Thyroid gland (tissue), 4 donors: Measurements from ENCODE around the gene C16orf86. TPM values are rescaled to one million over a fixed set of nuclear protein-coding genes. Genes with fewer than 3 reads are reported as not detected.

Source experiments
- DNase-seq, 2 donors: peaks; one replicate each; pipeline ENCODE4 v3.0.0-alpha.2; 2019
- H3K27ac ChIP-seq, 3 donors: fragments of 200-600 bp; sonication (generic); 1 replicate in 2 of 3; 2 replicates in 1 of 3; pipeline ENCODE4 v1.5.1; 2016 to 2019; ENCODE audit warnings: mild to moderate bottlenecking in 1 of 3, moderate library complexity in 1 of 3
- H3K27me3 ChIP-seq: fragments of 200-600 bp; sonication (generic); one replicate; pipeline ENCODE4 v1.5.1; 2019
- H3K36me3 ChIP-seq, 2 donors: fragments of 200-600 bp; sonication (generic); one replicate each; pipeline ENCODE4 v1.5.1; 2016 to 2019
- H3K4me1 ChIP-seq, 2 donors: fragments of 200-600 bp; sonication (generic); one replicate each; pipeline ENCODE4 v1.5.1; 2017 to 2019
- H3K4me3 ChIP-seq, 3 donors: fragments of 200-600 bp; sonication (generic); replicated peaks in 1 of 3; 1 replicate in 2 of 3; 2 replicates in 1 of 3; pipeline ENCODE4 v1.5.1; 2016; ENCODE audit warnings: mild to moderate bottlenecking in 1 of 3
- H3K9me3 ChIP-seq: fragments of 200-600 bp; sonication (generic); one replicate; pipeline ENCODE4 v1.5.1; 2017
- POLR2A ChIP-seq, 2 donors: fragments of 450-650 bp; IDR thresholded peaks; one replicate each; pipeline ENCODE4 v1.6.1; 2017; ENCODE audit warnings: antibody characterized with exemption in 2 of 2, mild to moderate bottlenecking in 2 of 2, moderate library complexity in 1 of 2
- WGBS, 2 donors: methylation state at CpG; one replicate each; pipeline ENCODE4 v1.1.5; 2017; 5-methylcytosine and 5-hydroxymethylcytosine counted together
- intact Hi-C: fragments of 100-400 bp; cut with DNase I; formaldehyde crosslinking; loops from one replicate; pipeline ENCODE4 v1.15.1; 2023
- total RNA-seq, 4 donors: library from RNA; depleted of rRNA; stranded (reverse); fragments of >200 nt; gene quantifications; one replicate each; pipeline ENCODE4 v1.2.3, GENCODE V29; 2016
- TF ChIP-seq, protein P1 (sequence below), 6 experiments: fragments of 200-600 bp in 3 of 6; fragments of 450-650 bp in 3 of 6; sonication (generic) in 3 of 6; IDR thresholded peaks; one replicate each; pipeline ENCODE4 v1.5.1; 2016 to 2019; ENCODE audit warnings: antibody characterized with exemption in 6 of 6, mild to moderate bottlenecking in 2 of 6, inconsistent platforms in 1 of 6, moderate library complexity in 1 of 6

Gene C16orf86
- total RNA-seq, 4 donors from 2014 or later = 3.9 to 10.7 (median 6.9) TPM

GRCh38 chr16:67672306-67672705 lies 5.7 kb downstream of the C16orf86 start:
- peak overlapping the region in 2 of 3 donors; percentile 77 to 79 for H3K27ac ChIP-seq
- intact Hi-C loops = no loop called here
- no peaks in the 10 kb centered on the region for H3K9me3 ChIP-seq
- H3K36me3 ChIP-seq = no peaks in the 10 kb centered on the region
- peak; percentile 90 to 92 for DNase-seq
- TF ChIP-seq, protein P1, sequence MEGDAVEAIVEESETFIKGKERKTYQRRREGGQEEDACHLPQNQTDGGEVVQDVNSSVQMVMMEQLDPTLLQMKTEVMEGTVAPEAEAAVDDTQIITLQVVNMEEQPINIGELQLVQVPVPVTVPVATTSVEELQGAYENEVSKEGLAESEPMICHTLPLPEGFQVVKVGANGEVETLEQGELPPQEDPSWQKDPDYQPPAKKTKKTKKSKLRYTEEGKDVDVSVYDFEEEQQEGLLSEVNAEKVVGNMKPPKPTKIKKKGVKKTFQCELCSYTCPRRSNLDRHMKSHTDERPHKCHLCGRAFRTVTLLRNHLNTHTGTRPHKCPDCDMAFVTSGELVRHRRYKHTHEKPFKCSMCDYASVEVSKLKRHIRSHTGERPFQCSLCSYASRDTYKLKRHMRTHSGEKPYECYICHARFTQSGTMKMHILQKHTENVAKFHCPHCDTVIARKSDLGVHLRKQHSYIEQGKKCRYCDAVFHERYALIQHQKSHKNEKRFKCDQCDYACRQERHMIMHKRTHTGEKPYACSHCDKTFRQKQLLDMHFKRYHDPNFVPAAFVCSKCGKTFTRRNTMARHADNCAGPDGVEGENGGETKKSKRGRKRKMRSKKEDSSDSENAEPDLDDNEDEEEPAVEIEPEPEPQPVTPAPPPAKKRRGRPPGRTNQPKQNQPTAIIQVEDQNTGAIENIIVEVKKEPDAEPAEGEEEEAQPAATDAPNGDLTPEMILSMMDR (IDR thresholded peaks at IDR 0.05) = no peak
- TF ChIP-seq POLR2A (IDR thresholded peaks at IDR 0.05) = no peak
- 11 to 16% methylated on average over 4 of the region's 4 CpGs for WGBS, 2 donors
- H3K4me3 ChIP-seq = no peak overlapping the region
- H3K4me1 ChIP-seq = peaks cover 47 to 68% of the 10 kb centered on the region in 2 donors
- H3K27me3 ChIP-seq = no peaks in the 10 kb centered on the region

- Histone ChIP-seq H3K27me3 (no peaks in the 10 kb centered on the region), H3K4me3 (no peak overlapping the region), H3K4me1 (peaks cover 42 to 66% of the 10 kb centered on the region in 2 donors), H3K9me3 (no peaks in the 10 kb centered on the region), H3K27ac (peak overlapping the region; percentile 59 to 79 (median 77)), H3K36me3 (no peaks in the 10 kb centered on the region)
- intact Hi-C loops = no loop called here
- TF ChIP-seq POLR2A (IDR thresholded peaks at IDR 0.05) = no peak
- TF ChIP-seq, protein P1 (IDR thresholded peaks at IDR 0.05) = peak; percentile 44 to 85 (median 78)
- DNase-seq = peak; percentile 77 to 79
- 47 to 51% methylated on average over 9 of the region's 13 CpGs for whole genome bisulfite sequencing, 2 donors
Measured at GRCh38 chr16:67672739-67673662, 6.4 kb downstream of the C16orf86 start.

GRCh38 chr16:67673712-67674580 lies 7.3 kb downstream of the C16orf86 start:
- Histone ChIP-seq H3K4me1 (peaks cover 42 to 63% of the 10 kb centered on the region in 2 donors), H3K36me3 (no peaks in the 10 kb centered on the region), H3K27ac (peak overlapping the region; percentile 59 to 79 (median 77)), H3K9me3 (no peaks in the 10 kb centered on the region), H3K27me3 (no peaks in the 10 kb centered on the region), H3K4me3 (no peak overlapping the region)
- peak in 1 of 2 donors; percentile 4 for TF ChIP-seq POLR2A (IDR thresholded peaks at IDR 0.05)
- TF ChIP-seq, protein P1 (IDR thresholded peaks at IDR 0.05) = no peak
- peak; percentile 64 to 82 for DNase-seq
- intact Hi-C loops = no loop called here
- 19% methylated on average over 18 to 20 of the region's 21 CpGs for WGBS, 2 donors

DNA sequence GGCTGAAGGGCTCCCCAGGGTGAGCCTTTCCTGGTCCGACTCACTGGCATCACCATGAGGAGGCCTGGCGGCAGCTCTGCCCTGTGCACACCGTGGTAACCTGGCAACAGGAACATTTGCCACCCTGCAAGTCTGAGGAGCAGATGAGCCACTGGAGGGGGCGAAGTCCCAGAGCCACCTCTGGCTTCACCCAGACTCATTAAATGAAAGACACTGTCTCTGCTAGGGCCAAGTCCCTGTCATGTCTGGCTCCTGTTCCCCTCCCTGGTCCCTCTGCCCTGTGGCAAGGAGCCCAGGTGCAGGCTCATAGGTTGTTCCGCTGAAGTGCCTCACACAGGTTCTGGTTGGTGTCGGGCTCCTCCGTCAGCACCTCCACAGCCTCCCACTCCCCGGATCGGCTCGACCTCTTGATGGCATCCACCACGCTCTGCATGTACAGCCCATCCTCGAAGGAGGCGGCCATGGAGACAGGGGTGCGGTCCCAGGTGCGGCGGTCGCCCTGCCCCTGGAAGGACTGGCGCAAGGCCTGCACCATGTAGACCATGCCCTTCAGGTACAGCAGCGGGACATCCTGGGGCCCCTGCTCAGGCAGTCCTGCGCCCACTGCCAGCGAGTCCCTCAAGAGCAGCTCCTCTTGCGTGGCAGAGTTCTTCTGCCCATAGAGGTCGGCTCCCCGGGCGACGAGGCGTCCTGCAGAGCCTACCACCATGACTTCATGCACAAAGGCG lies 8.4 kb downstream of the C16orf86 start:
- peak overlapping the region in 2 of 3 donors; percentile 77 to 79 for H3K27ac ChIP-seq

More for the DNA sequence above, 8.4 kb downstream of the C16orf86 start:
- Histone ChIP-seq H3K4me3 (no peak overlapping the region), H3K27me3 (no peaks in the 10 kb centered on the region), H3K4me1 (peaks cover 42 to 63% of the 10 kb centered on the region in 2 donors), H3K36me3 (no peaks in the 10 kb centered on the region), H3K9me3 (no peaks in the 10 kb centered on the region)
- TF ChIP-seq POLR2A (IDR thresholded peaks at IDR 0.05) = no peak
- TF ChIP-seq, protein P1 (IDR thresholded peaks at IDR 0.05) = no peak
- WGBS, 2 donors = 72 to 81% methylated on average over 14 to 17 of the region's 28 CpGs
- intact Hi-C loops = loop anchor here (5.0 kb wide), 1 partner anchor 127 kb away; no protein-coding TSS in a partner anchor
- peak in 1 of 2 donors; percentile 23 for DNase-seq
